Hepatocyte (in vitro differentiated cells): ENCODE results near the gene ZNF333. TPM values are rescaled to one million over a fixed set of nuclear protein-coding genes. Genes with fewer than 3 reads are reported as not detected.
"Not testable (repeated sequence)": the region's sequence is repeated elsewhere in the genome, so short reads cannot be mapped to it uniquely, and the experiment has no call there.

ENCODE experiments used
- DNase-seq: peaks from one replicate; pipeline ENCODE4 v3.0.0-alpha.2; 2016; ENCODE audit warnings: low spot score
- H2AFZ ChIP-seq: fragments of 200-600 bp; sonication (generic); 2 replicates; pipeline ENCODE4 v1.6.0; 2016; ENCODE audit warnings: antibody characterized with exemption, mild to moderate bottlenecking
- H3K27ac ChIP-seq: fragments of 200-600 bp; sonication (generic); 2 replicates; pipeline ENCODE4 v1.5.1; 2016; ENCODE audit warnings: mild to moderate bottlenecking
- H3K27me3 ChIP-seq: fragments of 200-600 bp; sonication (generic); 2 replicates; pipeline ENCODE4 v1.6.1; 2016
- H3K36me3 ChIP-seq: fragments of 200-600 bp; sonication (generic); replicated peaks from 2 replicates; pipeline ENCODE4 v1.5.1; 2016; ENCODE audit warnings: low read depth; ENCODE audit not compliant: insufficient read depth
- H3K4me1 ChIP-seq: fragments of 200-600 bp; sonication (generic); 2 replicates; pipeline ENCODE4 v1.5.1; 2016; ENCODE audit warnings: mild to moderate bottlenecking, moderate library complexity; ENCODE audit not compliant: insufficient read depth
- H3K4me2 ChIP-seq: fragments of 200-600 bp; sonication (generic); 2 replicates; pipeline ENCODE4 v1.6.0; 2016
- H3K4me3 ChIP-seq: fragments of 200-600 bp; sonication (generic); 2 replicates; pipeline ENCODE4 v1.5.1; 2016; ENCODE audit warnings: mild to moderate bottlenecking
- H3K79me2 ChIP-seq: fragments of 200-600 bp; sonication (generic); 2 replicates; pipeline ENCODE4 v1.6.0; 2017; ENCODE audit warnings: mild to moderate bottlenecking
- H3K9me2 ChIP-seq: fragments of 200-600 bp; sonication (generic); replicated peaks from 2 replicates; pipeline ENCODE4 v1.6.0; 2017; ENCODE audit warnings: mild to moderate bottlenecking; ENCODE audit not compliant: insufficient read depth
- H3K9me3 ChIP-seq: fragments of 200-600 bp; sonication (generic); 2 replicates; pipeline ENCODE4 v1.5.1; 2016; ENCODE audit warnings: low read depth, mild to moderate bottlenecking
- H4K20me1 ChIP-seq: fragments of 200-600 bp; sonication (generic); 2 replicates; pipeline ENCODE4 v1.6.0; 2016; ENCODE audit warnings: mild to moderate bottlenecking; ENCODE audit not compliant: insufficient read depth, poor library complexity, severe bottlenecking
- EZH2 ChIP-seq: fragments of 200-600 bp; sonication (generic); IDR thresholded peaks from 2 replicates; pipeline ENCODE4 v1.6.1; 2016; ENCODE audit warnings: antibody characterized with exemption, mild to moderate bottlenecking, borderline replicate concordance
- EZH2phosphoT487 ChIP-seq: fragments of 200-600 bp; sonication (generic); IDR thresholded peaks from one replicate; pipeline ENCODE4 v1.6.1; 2018; ENCODE audit warnings: antibody characterized with exemption, mild to moderate bottlenecking, low read depth, moderate library complexity; ENCODE audit not compliant: unreplicated experiment, severe bottlenecking
- WGBS: methylation state at CpG from one replicate; pipeline ENCODE4 v1.1.6; 2016; ENCODE audit warnings: low lambda C conversion rate; ENCODE audit errors: missing lambda C conversion rate; 5-methylcytosine and 5-hydroxymethylcytosine counted together
- polyA plus RNA-seq: library from polyadenylated mRNA; unstranded; fragments of >200 nt; fragmentation: Nextera tagmentation; extraction: Ambion mirVana; gene quantifications from 2 replicates; pipeline ENCODE4 v1.2.1, GENCODE V29; 2016
- total RNA-seq: library from RNA; depleted of rRNA; stranded (reverse); fragments of >200 nt; gene quantifications from 2 replicates; pipeline ENCODE4 v1.2.3, GENCODE V29; 2014
- TF ChIP-seq, protein P1 (sequence below): fragments of 200-600 bp; sonication (generic); IDR thresholded peaks from 2 replicates; pipeline ENCODE4 v1.5.1; 2016; ENCODE audit warnings: antibody characterized with exemption, mild to moderate bottlenecking; ENCODE audit not compliant: poor library complexity

ZNF333 gene
- total and polyA plus RNA-seq, 2 experiments from 2014 or later = 7.1 to 21.9 TPM

DNA sequence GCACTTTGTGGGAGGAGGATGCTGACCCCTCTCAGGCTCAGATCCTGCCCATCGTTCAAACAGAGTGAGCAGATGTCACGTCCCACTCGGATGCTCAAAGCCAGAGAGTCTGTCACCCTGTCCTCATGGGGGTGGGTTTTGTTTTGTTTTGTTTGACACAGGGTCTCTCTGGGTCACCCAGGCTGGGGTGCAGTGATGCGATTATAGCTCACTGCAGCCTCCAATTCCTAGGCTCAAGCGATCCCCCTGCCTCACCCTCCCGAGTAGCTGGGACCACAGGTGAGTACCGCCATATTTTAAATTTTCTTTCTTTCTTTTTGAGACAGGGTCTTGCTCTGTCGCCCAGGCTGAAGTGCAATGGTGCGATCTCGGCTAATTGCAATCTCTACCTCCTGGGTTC, 84.5 kb downstream of the ZNF333 start:
- no peaks in the 10 kb centered on the region for H3K4me1 ChIP-seq
- H3K79me2 ChIP-seq = no peaks in the 10 kb centered on the region
- no peak overlapping the region for H3K27ac ChIP-seq
- H3K9me3 ChIP-seq = no peaks in the 10 kb centered on the region
- H3K9me2 ChIP-seq = no peaks in the 10 kb centered on the region
- TF ChIP-seq EZH2 (no peak), EZH2phosphoT487 (no peak)
- TF ChIP-seq, protein P1, sequence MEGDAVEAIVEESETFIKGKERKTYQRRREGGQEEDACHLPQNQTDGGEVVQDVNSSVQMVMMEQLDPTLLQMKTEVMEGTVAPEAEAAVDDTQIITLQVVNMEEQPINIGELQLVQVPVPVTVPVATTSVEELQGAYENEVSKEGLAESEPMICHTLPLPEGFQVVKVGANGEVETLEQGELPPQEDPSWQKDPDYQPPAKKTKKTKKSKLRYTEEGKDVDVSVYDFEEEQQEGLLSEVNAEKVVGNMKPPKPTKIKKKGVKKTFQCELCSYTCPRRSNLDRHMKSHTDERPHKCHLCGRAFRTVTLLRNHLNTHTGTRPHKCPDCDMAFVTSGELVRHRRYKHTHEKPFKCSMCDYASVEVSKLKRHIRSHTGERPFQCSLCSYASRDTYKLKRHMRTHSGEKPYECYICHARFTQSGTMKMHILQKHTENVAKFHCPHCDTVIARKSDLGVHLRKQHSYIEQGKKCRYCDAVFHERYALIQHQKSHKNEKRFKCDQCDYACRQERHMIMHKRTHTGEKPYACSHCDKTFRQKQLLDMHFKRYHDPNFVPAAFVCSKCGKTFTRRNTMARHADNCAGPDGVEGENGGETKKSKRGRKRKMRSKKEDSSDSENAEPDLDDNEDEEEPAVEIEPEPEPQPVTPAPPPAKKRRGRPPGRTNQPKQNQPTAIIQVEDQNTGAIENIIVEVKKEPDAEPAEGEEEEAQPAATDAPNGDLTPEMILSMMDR = no peak
- WGBS = 80% methylated on average over 10 of the region's 10 CpGs
- H3K27me3 ChIP-seq = no peaks in the 10 kb centered on the region
- H3K36me3 ChIP-seq = no peaks in the 10 kb centered on the region
- no peak overlapping the region for H3K4me2 ChIP-seq
- no peak for DNase-seq
- no peak overlapping the region for H2AFZ ChIP-seq
- H3K4me3 ChIP-seq = no peak overlapping the region
- no peaks in the 10 kb centered on the region for H4K20me1 ChIP-seq

DNA sequence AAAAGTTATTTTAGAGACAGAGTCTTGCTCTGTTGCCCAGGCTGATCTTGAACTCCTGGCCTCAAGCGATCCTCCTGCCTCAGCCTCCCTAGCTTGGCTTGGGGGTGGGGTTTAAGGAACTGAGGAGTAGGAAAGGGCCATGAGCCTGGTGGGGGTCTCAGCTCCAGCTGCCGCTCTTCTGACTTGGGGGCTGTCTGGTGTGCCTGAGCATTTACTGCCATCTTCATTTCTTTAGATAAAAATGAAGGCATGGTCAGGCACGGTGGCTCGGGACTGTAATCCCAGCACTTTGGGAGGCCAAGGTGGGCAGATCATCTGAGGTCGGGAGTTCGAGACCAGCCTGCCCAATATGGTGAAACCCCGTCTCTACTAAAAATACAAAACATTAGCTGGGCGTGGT, 85.5 kb downstream of the ZNF333 start:
- WGBS = 84% methylated on average over 8 of the region's 8 CpGs
- H3K4me3 ChIP-seq, H2AFZ ChIP-seq, H3K79me2 ChIP-seq, H3K9me3 ChIP-seq, H4K20me1 ChIP-seq, DNase-seq, H3K27me3 ChIP-seq, H3K4me2 ChIP-seq, H3K27ac ChIP-seq, H3K36me3 ChIP-seq, H3K4me1 ChIP-seq, H3K9me2 ChIP-seq: not testable (repeated sequence)

DNA sequence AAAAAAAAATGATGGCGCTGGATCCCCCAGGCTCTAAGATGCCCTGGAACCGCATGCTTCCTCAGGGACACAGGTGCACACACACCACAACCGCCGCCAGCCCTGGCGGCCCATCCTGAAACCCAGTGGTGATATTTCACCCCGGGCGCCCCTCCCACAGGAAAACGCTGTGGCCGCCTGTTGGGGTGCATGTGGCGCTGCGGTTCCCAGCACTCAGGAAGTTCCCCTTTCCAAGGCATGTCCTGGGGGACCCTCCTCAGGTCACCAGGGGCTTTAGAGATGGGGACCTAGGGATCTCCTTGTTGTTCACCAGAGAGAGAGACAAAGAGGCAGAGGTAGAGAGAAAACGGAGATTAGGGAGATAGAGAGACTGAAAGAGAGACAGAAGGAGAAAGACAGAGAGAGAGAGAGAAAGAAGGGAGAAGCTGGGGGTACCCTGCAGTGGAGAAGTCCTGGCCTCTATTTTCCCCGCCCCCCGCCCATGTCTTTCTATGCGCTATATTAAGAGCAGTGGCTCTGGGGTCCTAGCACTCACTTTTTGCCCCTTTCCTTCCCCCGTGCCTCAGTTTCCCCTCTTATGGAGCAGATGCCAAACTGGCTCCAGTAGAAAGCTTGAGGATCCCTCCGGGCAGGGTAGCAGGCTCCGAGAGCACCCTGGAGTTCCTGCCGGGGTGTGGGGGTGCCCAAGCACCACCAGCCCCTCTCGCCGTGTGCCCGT, 86.2 kb downstream of the ZNF333 start:
- 19% methylated on average over 22 of the region's 22 CpGs for WGBS
- TF ChIP-seq, protein P1 = no peak
- TF ChIP-seq EZH2 (no peak), EZH2phosphoT487 (no peak)
- DNase-seq = no peak
- Histone ChIP-seq H3K36me3 (no peaks in the 10 kb centered on the region), H3K27me3 (no peaks in the 10 kb centered on the region), H3K9me2 (no peaks in the 10 kb centered on the region), H4K20me1 (no peaks in the 10 kb centered on the region), H3K4me1 (no peaks in the 10 kb centered on the region), H3K4me3 (no peak overlapping the region), H3K27ac (no peak overlapping the region), H3K79me2 (no peaks in the 10 kb centered on the region), H3K9me3 (no peaks in the 10 kb centered on the region), H2AFZ (no peak overlapping the region), H3K4me2 (peak overlapping the region; percentile 72)

DNA sequence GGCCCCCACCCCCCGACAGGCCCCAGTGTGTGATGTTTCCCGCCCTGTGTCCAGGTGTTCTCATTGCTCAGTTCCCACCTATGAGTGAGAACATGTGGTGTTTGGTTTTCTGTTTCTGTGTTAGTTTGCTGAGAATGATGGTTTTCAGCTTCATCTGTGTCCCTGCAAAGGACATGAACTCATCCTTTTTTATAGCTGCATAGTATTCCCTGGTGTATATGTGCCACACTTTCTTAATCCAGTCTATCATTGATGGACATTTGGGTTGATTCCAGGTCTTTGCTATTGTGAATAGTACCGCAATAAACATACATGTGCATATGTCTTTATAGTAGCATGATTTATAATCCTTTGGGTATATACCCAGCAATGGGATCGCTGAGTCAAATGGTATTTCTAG, 87.8 kb downstream of the ZNF333 start:
- H3K9me3 ChIP-seq, H3K4me1 ChIP-seq, DNase-seq, H4K20me1 ChIP-seq, H3K27me3 ChIP-seq, H3K4me3 ChIP-seq, H3K36me3 ChIP-seq, H3K79me2 ChIP-seq, H3K27ac ChIP-seq, H2AFZ ChIP-seq, H3K9me2 ChIP-seq, H3K4me2 ChIP-seq: not testable (repeated sequence)
- WGBS = 92% methylated on average over 4 of the region's 4 CpGs

DNA sequence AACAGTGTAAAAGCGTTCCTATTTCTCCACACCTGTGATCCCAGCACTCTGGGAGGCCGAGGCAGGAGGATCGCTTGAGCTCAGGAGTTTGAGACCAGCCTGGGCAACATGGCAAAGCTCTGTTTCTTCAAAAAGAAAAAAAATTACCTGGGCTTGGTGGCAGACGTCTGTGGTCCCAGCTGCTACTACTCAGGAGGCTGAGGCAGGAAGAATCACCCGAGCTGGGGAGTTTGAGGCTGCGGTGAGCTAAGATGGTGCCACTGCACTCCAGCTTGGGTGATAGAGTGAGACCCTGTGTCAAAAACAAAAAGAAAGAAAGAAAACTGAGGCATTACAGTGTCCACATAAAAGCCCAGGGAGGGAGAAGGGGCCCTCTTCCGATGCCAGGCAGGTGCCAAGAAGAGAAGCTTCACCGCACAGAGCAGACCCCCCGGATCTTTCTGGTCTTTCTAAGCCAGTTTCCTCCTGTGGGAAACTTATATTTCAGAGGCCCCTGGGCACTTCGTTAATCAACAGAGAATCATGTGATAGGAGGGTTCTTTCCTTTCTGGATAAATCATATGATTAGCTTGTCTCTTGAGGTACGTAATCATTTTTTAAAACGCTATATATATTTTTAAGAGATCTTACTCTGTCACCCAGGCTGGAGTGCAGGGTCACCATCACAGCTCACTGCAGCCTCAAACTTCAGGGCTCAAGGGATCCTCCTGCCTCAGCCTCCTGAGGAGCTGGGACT, 88.4 kb downstream of the ZNF333 start, which contains the start of gene ADGRE2:
ADGRE2 (minus strand) TSS at position 451 of the 736 bp plus-strand sequence. CDS start 1,804 bp downstream, outside the sequence.
- H3K4me3 ChIP-seq, H3K27ac ChIP-seq, H3K4me2 ChIP-seq, H4K20me1 ChIP-seq, DNase-seq, H3K9me3 ChIP-seq, H3K9me2 ChIP-seq, H2AFZ ChIP-seq, H3K27me3 ChIP-seq, H3K4me1 ChIP-seq, H3K36me3 ChIP-seq, H3K79me2 ChIP-seq: not testable (repeated sequence)
- WGBS = 76% methylated on average over 12 of the region's 12 CpGs
